ENCODE measurements around the gene SH2D2A. TPM values are rescaled to one million over a fixed set of nuclear protein-coding genes. Genes with fewer than 3 reads are reported as not detected.

The SH2D2A gene
- polyA plus RNA-seq, 1 donor from 2014 or later, result not detected

- no peak overlapping the region for H3K27ac ChIP-seq (ENCODE audit: low read length)
- no peak overlapping the region for H3K9ac ChIP-seq (ENCODE audit: low read length)
- no peaks in the 10 kb centered on the region for H3K27me3 ChIP-seq (ENCODE audit: insufficient read depth, low read depth, low read length)
- H3K9me3 ChIP-seq (ENCODE audit: low read length), result no peaks in the 10 kb centered on the region
- H3K36me3 ChIP-seq (ENCODE audit: insufficient read depth, low read length), result peaks cover 7% of the 10 kb centered on the region
- H3K4me2 ChIP-seq (ENCODE audit: low read length), result no peak overlapping the region
- no peaks in the 10 kb centered on the region for H4K20me1 ChIP-seq (ENCODE audit: insufficient read depth)
- TF ChIP-seq MXI1 (conservative IDR thresholded peaks at IDR 0.05; ENCODE audit: poor library complexity, severe bottlenecking) (no peak), RAD21 (conservative IDR thresholded peaks at IDR 0.05) (peak; percentile 84), CTCF (IDR thresholded peaks at IDR 0.05; ENCODE audit: poor library complexity, severe bottlenecking) (peak; percentile 87), SMC3 (conservative IDR thresholded peaks at IDR 0.05; ENCODE audit: poor library complexity) (peak; percentile 89)
- H3F3A ChIP-seq (ENCODE audit: insufficient read depth, low read length, poor library complexity, severe bottlenecking), result no peaks in the 10 kb centered on the region
- no peaks in the 10 kb centered on the region for H3K79me2 ChIP-seq (replicated peaks; ENCODE audit: insufficient read depth, low read length)
- no peaks in the 10 kb centered on the region for H3K9me2 ChIP-seq (ENCODE audit: insufficient read depth, low read length)
- no peak overlapping the region for H3K4me3 ChIP-seq (ENCODE audit: low read length)
- H2AFZ ChIP-seq (ENCODE audit: low read depth, low read length), result no peak overlapping the region
These were observed 19.3 kb downstream of the SH2D2A start for GRCh38 chr1:156797212-156797871.

DNA sequence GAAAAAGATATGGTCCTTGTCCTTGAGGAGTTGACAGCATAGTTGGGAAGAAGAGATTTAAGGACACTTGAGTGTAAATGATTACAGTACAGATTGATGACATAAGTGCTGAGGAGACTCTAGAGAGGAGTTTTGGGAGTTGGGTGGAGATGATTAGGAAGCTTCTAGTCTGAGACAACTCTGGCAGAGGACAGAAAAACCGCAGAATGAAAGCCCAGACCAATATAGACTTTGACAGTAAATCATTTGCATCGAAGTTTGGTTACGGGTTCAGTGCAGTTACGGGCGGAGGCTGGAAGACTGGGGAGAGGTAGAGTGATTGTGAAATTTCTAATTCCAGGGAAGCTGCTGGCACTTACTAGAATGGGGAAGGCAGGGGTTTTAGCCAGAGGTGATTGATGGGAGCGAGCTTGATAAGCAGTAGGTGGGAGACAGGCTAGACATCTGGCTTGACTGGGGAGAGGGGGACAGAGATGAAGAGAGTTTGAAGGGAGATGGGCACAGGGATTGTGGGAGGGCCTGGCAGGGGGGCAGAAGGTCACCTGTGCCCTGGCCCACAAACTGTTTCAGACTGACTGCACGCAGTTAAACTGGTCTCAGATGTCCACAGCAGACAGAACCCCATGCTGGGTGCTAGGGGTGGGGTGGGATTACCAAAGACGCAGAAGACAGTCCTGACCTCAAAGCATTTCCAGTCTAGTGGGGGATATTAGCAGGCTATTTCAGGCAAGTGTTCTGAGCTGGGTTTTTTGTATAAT lies 20.1 kb downstream of the SH2D2A start:
- H3F3A ChIP-seq (ENCODE audit: insufficient read depth, low read length, poor library complexity, severe bottlenecking), result no peaks in the 10 kb centered on the region
- no peaks in the 10 kb centered on the region for H3K9me2 ChIP-seq (ENCODE audit: insufficient read depth, low read length)
- no peaks in the 10 kb centered on the region for H3K27me3 ChIP-seq (ENCODE audit: insufficient read depth, low read depth, low read length)
- H3K4me3 ChIP-seq (ENCODE audit: low read length), result no peak overlapping the region
- no peak overlapping the region for H2AFZ ChIP-seq (ENCODE audit: low read depth, low read length)
- no peaks in the 10 kb centered on the region for H3K9me3 ChIP-seq (ENCODE audit: low read length)
- H3K79me2 ChIP-seq (replicated peaks; ENCODE audit: insufficient read depth, low read length), result no peaks in the 10 kb centered on the region
- no peak overlapping the region for H3K27ac ChIP-seq (ENCODE audit: low read length)
- H4K20me1 ChIP-seq (ENCODE audit: insufficient read depth), result no peaks in the 10 kb centered on the region
- no peak for TF ChIP-seq TAF1 (IDR thresholded peaks at IDR 0.05; ENCODE audit: low read depth)
- no peak for TF ChIP-seq MXI1 (conservative IDR thresholded peaks at IDR 0.05; ENCODE audit: poor library complexity, severe bottlenecking)
- TF ChIP-seq RAD21 (conservative IDR thresholded peaks at IDR 0.05), result no peak
- TF ChIP-seq EP300 (conservative IDR thresholded peaks at IDR 0.05; ENCODE audit: poor library complexity, severe bottlenecking), result no peak
- TF ChIP-seq EZH2 (IDR thresholded peaks at IDR 0.05; ENCODE audit: borderline replicate concordance, insufficient read depth, low read length, poor library complexity, severe bottlenecking), result no peak
- TF ChIP-seq REST (IDR thresholded peaks at IDR 0.05; ENCODE audit: borderline replicate concordance), result no peak
- TF ChIP-seq SMC3 (conservative IDR thresholded peaks at IDR 0.05; ENCODE audit: poor library complexity), result no peak
- TF ChIP-seq POLR2AphosphoS5 (IDR thresholded peaks at IDR 0.05), result no peak
- no peak for TF ChIP-seq CTCF (IDR thresholded peaks at IDR 0.05; ENCODE audit: poor library complexity, severe bottlenecking)
- peaks cover 7% of the 10 kb centered on the region for H3K36me3 ChIP-seq (ENCODE audit: insufficient read depth, low read length)
- H3K9ac ChIP-seq (ENCODE audit: low read length), result no peak overlapping the region
- H3K4me2 ChIP-seq (ENCODE audit: low read length), result no peak overlapping the region
